HepG2 (cell line): ENCODE results near the gene DACT2. TPM values are rescaled to one million over a fixed set of nuclear protein-coding genes. Genes with fewer than 3 reads are reported as not detected.

Experiments used
- ATAC-seq: fragments of 200-7000 bp; cut with Tn5 transposase; 3 replicates; pipeline ENCODE4 v1.9.1; 2020; ENCODE audit warnings: mild to moderate bottlenecking, moderate library complexity
- BruUV-seq: library from RNA; stranded (reverse); fragments of 400-500 nt; replicated peaks from 2 replicates; lab custom pipeline; 2021; lab: Mats Ljungman, UMichigan
- CTCF ChIA-PET: fragments of 300-600 bp; formaldehyde crosslinking; extraction: SDS; loops from one replicate; lab custom pipeline; 2021; ENCODE audit warnings: low total read pairs, inconsistent platforms, low intra/inter-chr PET ratio; lab: Yijun Ruan, JAX
- POLR2A ChIA-PET: fragments of 350-600 bp; sonication (Branson Sonifier 250); formaldehyde crosslinking; loops from one replicate; lab custom pipeline; 2020; ENCODE audit warnings: antibody characterized with exemption, inconsistent platforms; lab: Yijun Ruan, JAX
- DNase-seq: peaks from one replicate; pipeline ENCODE4 v3.0.0-alpha.2; 2015; ENCODE audit warnings: low spot score
- FAIRE-seq: peaks from 3 replicates; lab custom pipeline; 2011; peaks lifted over from hg19 to GRCh38; lab: Jason Lieb, UNC
- H2AFZ ChIP-seq: one replicate; pipeline ENCODE4 v1.6.1; 2011; ENCODE audit warnings: low read length, inconsistent platforms
- H3K27ac ChIP-seq: fragments of 300-600 bp; 3 replicates; pipeline ENCODE4 v1.8.0; 2011; ENCODE audit warnings: mixed run types, mild to moderate bottlenecking, mixed read lengths, low read length, inconsistent platforms; ENCODE audit not compliant: insufficient read depth; ENCODE audit errors: extremely low read length
- H3K27me3 ChIP-seq, 2 experiments: fragments of 200-600 bp in 1 of 2; 2 replicates in 1 of 2; 3 replicates in 1 of 2; pipeline versions ENCODE4 v1.6.0 to v1.8.0; 2011; ENCODE audit warnings: low read length in 2 of 2, mild to moderate bottlenecking in 2 of 2, moderate library complexity in 2 of 2, inconsistent platforms in 1 of 2; ENCODE audit not compliant: insufficient read depth in 2 of 2, control insufficient read depth in 1 of 2
- H3K36me3 ChIP-seq, 2 experiments: fragments of 200-600 bp in 1 of 2; replicated peaks in 1 of 2; 2 replicates in 1 of 2; 3 replicates in 1 of 2; pipeline versions ENCODE4 v1.5.1 to v1.8.0; 2011; ENCODE audit warnings: low read length in 2 of 2, inconsistent platforms in 1 of 2; ENCODE audit not compliant: insufficient read depth in 2 of 2, control insufficient read depth in 1 of 2
- H3K4me1 ChIP-seq: 2 replicates; pipeline ENCODE4 v1.5.1; 2012; ENCODE audit warnings: low read length, inconsistent platforms; ENCODE audit not compliant: insufficient read depth
- H3K4me2 ChIP-seq: 2 replicates; pipeline ENCODE4 v1.6.0; 2011; ENCODE audit warnings: low read depth, low read length, inconsistent platforms
- H3K4me3 ChIP-seq, 3 experiments: fragments of 200-600 bp in 1 of 3; sonication (generic), shearing (Covaris generic) in 1 of 3; replicated peaks in 1 of 3; 2 replicates each; pipeline ENCODE4 v1.5.1; 2011 to 2016; ENCODE audit warnings: low read length in 3 of 3, inconsistent platforms in 2 of 3, low read depth in 2 of 3, mild to moderate bottlenecking in 2 of 3, control low read depth in 1 of 3, mixed read lengths in 1 of 3; ENCODE audit not compliant: insufficient read depth in 1 of 3
- H3K79me2 ChIP-seq: one replicate; pipeline ENCODE4 v1.6.1; 2011; ENCODE audit warnings: low read length, inconsistent platforms; ENCODE audit not compliant: insufficient read depth
- H3K9ac ChIP-seq: 2 replicates; pipeline ENCODE4 v1.6.0; 2011; ENCODE audit warnings: mild to moderate bottlenecking, low read depth, low read length, inconsistent platforms; ENCODE audit not compliant: insufficient read depth
- H3K9me3 ChIP-seq: 2 replicates; pipeline ENCODE4 v1.5.1; 2012; ENCODE audit warnings: mild to moderate bottlenecking, low read length
- H4K20me1 ChIP-seq: 2 replicates; pipeline ENCODE4 v1.6.0; 2011; ENCODE audit warnings: inconsistent platforms, mild to moderate bottlenecking, low read length, moderate library complexity; ENCODE audit not compliant: insufficient read depth
- MXI1 ChIP-seq: IDR thresholded peaks from 3 replicates; pipeline ENCODE4 v1.6.1; 2012; ENCODE audit warnings: low read depth, low read length, inconsistent platforms, borderline replicate concordance
- NFKB2 ChIP-seq: sonication (generic); formaldehyde crosslinking; IDR thresholded peaks from 2 replicates; pipeline ENCODE4 v1.4.0; 2020; ENCODE audit warnings: missing genetic modification reagents, borderline replicate concordance
- THAP11 ChIP-seq: IDR thresholded peaks from 2 replicates; pipeline ENCODE4 v1.6.1; 2016; ENCODE audit warnings: missing biosample characterization, missing genetic modification reagents
- ZNF20 ChIP-seq: sonication (generic); formaldehyde crosslinking; IDR thresholded peaks from 2 replicates; pipeline ENCODE4 v1.4.0; 2020; ENCODE audit warnings: mild to moderate bottlenecking, moderate library complexity, missing genetic modification reagents
- ZNF281 ChIP-seq: sonication (generic); formaldehyde crosslinking; IDR thresholded peaks from 2 replicates; pipeline ENCODE4 v1.4.0; 2020; ENCODE audit warnings: missing genetic modification reagents, borderline replicate concordance
- ZNF607 ChIP-seq: sonication (generic); formaldehyde crosslinking; IDR thresholded peaks from 2 replicates; pipeline ENCODE4 v1.5.1; 2020; ENCODE audit warnings: missing genetic modification reagents, mild to moderate bottlenecking, borderline replicate concordance
- WGBS: methylation state at CpG from one replicate; pipeline ENCODE4 v1.1.6; 2017; ENCODE audit warnings: low lambda C conversion rate; 5-methylcytosine and 5-hydroxymethylcytosine counted together
- in situ Hi-C: cut with HindIII; loops from 2 replicates; pipeline ENCODE4 v1.10.0; 2017; ENCODE audit warnings: low pct_unique_long_range_greater_than_20kb; ENCODE audit not compliant: extremely low pct_ligation_motif_present
- intact Hi-C: fragments of 100-400 bp; cut with micrococcal nuclease; formaldehyde crosslinking; loops from one replicate; pipeline ENCODE4 v1.10.0; 2022; ENCODE audit not compliant: unreplicated experiment
- polyA plus RNA-seq, 8 experiments: library from polyadenylated mRNA; depleted of rRNA in 3 of 8; stranded (reverse) in 7 of 8; unstranded in 1 of 8; fragments of >200 nt; fragmentation: Illumina TruSeq in 4 of 8; extraction: Trizol in 4 of 8; gene quantifications; 2 replicates each; pipeline versions ENCODE4 v1.2.1 to v1.2.3, GENCODE V29; 2011 to 2016; ENCODE audit warnings: low read depth in 4 of 8, missing spikeins in 1 of 8, mixed read lengths in 1 of 8; ENCODE audit not compliant: insufficient read depth in 1 of 8
- total RNA-seq, 5 experiments: library from RNA; depleted of rRNA; stranded (reverse); fragments of >200 nt; fragmentation: Illumina TruSeq; extraction: Trizol; gene quantifications; 2 replicates each; pipeline ENCODE4 v1.2.3, GENCODE V29; 2016; ENCODE audit warnings: low read depth in 1 of 5
- TF ChIP-seq, protein P1 (sequence below): sonication (generic); formaldehyde crosslinking; IDR thresholded peaks from 2 replicates; pipeline ENCODE4 v1.9.0; 2021; ENCODE audit warnings: mild to moderate bottlenecking, missing genetic modification reagents
- TF ChIP-seq, protein P2 (sequence below): sonication (generic); formaldehyde crosslinking; IDR thresholded peaks from 2 replicates; pipeline ENCODE4 v1.8.1; 2023; ENCODE audit warnings: mild to moderate bottlenecking, moderate library complexity, missing genetic modification reagents
- TF ChIP-seq, protein P3 (sequence below): sonication (generic); formaldehyde crosslinking; IDR thresholded peaks from 2 replicates; pipeline ENCODE4 v1.8.1; 2023; ENCODE audit warnings: mild to moderate bottlenecking, missing genetic modification reagents

Gene DACT2
- total and polyA plus RNA-seq, 2 of the 13 experiments (the other 11 are each of a cell fraction or from before 2014, with no cell fraction given), result 0.15 TPM; not detected in 1

DNA sequence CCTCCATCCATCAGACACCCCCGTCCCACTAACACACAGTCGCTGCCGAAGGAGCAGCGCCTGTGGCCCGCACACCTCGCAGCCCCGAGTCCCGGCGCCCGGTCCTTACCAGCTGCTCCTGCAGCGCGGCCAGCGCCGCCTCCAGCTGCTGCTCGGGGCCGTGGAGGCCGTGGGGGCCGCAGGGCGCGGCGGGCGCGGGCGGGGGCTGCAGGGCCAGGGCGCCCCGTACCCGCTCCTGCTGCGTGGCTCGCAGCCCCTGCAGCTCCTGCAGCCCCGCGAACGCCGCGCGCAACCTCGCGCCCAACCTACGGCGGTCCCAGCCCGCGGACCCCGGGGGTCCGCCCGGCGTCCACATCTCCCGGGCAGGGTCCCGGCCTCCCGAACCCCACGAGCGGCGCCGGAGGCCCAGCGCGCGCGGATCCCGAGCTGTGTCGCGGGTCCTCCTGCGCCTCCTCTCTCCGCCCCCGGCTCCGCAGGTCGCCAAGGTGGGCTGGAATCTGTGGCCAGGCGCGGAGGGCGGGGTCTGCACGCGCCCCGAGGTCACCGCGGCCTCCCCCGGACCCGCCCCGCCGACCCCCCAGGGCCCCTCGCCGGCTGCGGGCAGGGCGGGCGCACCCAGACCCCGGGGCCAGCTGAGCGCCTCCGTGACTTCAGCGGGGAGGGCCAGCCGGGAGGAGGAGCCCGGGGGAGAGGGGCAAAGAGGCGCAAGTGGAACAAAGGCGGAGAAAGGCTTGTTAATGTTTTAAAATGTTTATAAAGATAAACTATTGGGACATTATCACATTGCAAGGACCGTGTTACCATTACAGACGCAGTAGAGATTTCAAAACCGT lies at the start of gene DACT2 (continued):
- TF ChIP-seq, protein P1, sequence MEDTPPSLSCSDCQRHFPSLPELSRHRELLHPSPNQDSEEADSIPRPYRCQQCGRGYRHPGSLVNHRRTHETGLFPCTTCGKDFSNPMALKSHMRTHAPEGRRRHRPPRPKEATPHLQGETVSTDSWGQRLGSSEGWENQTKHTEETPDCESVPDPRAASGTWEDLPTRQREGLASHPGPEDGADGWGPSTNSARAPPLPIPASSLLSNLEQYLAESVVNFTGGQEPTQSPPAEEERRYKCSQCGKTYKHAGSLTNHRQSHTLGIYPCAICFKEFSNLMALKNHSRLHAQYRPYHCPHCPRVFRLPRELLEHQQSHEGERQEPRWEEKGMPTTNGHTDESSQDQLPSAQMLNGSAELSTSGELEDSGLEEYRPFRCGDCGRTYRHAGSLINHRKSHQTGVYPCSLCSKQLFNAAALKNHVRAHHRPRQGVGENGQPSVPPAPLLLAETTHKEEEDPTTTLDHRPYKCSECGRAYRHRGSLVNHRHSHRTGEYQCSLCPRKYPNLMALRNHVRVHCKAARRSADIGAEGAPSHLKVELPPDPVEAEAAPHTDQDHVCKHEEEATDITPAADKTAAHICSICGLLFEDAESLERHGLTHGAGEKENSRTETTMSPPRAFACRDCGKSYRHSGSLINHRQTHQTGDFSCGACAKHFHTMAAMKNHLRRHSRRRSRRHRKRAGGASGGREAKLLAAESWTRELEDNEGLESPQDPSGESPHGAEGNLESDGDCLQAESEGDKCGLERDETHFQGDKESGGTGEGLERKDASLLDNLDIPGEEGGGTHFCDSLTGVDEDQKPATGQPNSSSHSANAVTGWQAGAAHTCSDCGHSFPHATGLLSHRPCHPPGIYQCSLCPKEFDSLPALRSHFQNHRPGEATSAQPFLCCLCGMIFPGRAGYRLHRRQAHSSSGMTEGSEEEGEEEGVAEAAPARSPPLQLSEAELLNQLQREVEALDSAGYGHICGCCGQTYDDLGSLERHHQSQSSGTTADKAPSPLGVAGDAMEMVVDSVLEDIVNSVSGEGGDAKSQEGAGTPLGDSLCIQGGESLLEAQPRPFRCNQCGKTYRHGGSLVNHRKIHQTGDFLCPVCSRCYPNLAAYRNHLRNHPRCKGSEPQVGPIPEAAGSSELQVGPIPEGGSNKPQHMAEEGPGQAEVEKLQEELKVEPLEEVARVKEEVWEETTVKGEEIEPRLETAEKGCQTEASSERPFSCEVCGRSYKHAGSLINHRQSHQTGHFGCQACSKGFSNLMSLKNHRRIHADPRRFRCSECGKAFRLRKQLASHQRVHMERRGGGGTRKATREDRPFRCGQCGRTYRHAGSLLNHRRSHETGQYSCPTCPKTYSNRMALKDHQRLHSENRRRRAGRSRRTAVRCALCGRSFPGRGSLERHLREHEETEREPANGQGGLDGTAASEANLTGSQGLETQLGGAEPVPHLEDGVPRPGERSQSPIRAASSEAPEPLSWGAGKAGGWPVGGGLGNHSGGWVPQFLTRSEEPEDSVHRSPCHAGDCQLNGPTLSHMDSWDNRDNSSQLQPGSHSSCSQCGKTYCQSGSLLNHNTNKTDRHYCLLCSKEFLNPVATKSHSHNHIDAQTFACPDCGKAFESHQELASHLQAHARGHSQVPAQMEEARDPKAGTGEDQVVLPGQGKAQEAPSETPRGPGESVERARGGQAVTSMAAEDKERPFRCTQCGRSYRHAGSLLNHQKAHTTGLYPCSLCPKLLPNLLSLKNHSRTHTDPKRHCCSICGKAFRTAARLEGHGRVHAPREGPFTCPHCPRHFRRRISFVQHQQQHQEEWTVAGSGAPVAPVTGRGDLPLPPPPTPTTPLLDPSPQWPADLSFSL, result no peak
- no peak for TF ChIP-seq MXI1

GRCh38 chr6:168368936-168369335 lies 49.4 kb upstream of the DACT2 start:
- ChIA-PET CTCF (interaction anchor here (4.8 kb wide), 1 partner anchor 516 kb away, joined by 42 read pairs; no protein-coding TSS in a partner anchor), POLR2A (no interaction called here)
- ATAC-seq, result no peak
- peaks cover 5% of the 10 kb centered on the region; the same call in 1 of the 2 replicates for H3K4me1 ChIP-seq
- H3K79me2 ChIP-seq, result no peaks in the 10 kb centered on the region
- H3K4me2 ChIP-seq, result no peak overlapping the region
- no peak overlapping the region for H3K27ac ChIP-seq
- DNase-seq, result no peak
- no peak overlapping the region for H3K9ac ChIP-seq
- no peaks in the 10 kb centered on the region for H3K9me3 ChIP-seq
- no peaks in the 10 kb centered on the region for H3K36me3 ChIP-seq
- peaks cover 7 to 80% of the 10 kb centered on the region in 2 experiments; a peak in 4 of 5 replicates for H3K27me3 ChIP-seq
- in situ Hi-C loops (no loop called here), intact Hi-C loops (no loop called here)
- no peak overlapping the region for H3K4me3 ChIP-seq
- H4K20me1 ChIP-seq, result no peaks in the 10 kb centered on the region
- H2AFZ ChIP-seq, result no peak overlapping the region
- WGBS, result 42% methylated on average over 7 of the region's 7 CpGs
- FAIRE-seq, result no peak
- no TSS peak for BruUV-seq
- TF ChIP-seq, protein P2, sequence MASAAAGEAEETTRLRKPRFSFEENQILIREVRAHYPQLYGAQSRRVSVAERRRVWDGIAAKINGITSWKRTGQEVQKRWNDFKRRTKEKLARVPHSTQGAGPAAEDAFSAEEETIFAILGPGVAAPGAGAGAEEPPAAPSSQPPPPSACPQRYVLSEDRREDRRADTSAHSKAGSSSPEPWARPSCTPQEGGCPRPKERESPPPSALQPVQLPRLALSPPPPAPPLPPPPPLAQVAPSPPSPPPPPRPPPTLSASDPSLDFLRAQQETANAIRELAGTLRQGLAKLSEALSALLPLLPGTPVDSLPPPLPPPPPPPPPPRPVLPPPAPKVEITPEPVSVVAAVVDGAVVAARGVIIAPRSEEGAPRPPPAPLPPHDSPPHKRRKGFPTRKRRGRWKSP, result no peak
- no peak for TF ChIP-seq ZNF281 (CRISPR knock-in tag)
- no peak for TF ChIP-seq NFKB2 (CRISPR knock-in tag)
- no peak for TF ChIP-seq ZNF20
- TF ChIP-seq ZNF607, result no peak
- TF ChIP-seq, protein P3, sequence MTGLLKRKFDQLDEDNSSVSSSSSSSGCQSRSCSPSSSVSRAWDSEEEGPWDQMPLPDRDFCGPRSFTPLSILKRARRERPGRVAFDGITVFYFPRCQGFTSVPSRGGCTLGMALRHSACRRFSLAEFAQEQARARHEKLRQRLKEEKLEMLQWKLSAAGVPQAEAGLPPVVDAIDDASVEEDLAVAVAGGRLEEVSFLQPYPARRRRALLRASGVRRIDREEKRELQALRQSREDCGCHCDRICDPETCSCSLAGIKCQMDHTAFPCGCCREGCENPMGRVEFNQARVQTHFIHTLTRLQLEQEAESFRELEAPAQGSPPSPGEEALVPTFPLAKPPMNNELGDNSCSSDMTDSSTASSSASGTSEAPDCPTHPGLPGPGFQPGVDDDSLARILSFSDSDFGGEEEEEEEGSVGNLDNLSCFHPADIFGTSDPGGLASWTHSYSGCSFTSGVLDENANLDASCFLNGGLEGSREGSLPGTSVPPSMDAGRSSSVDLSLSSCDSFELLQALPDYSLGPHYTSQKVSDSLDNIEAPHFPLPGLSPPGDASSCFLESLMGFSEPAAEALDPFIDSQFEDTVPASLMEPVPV (CRISPR knock-in tag), result no peak
- no peak for TF ChIP-seq THAP11 (CRISPR knock-in tag)
